ENCODE results near the gene VMP1.

DNA sequence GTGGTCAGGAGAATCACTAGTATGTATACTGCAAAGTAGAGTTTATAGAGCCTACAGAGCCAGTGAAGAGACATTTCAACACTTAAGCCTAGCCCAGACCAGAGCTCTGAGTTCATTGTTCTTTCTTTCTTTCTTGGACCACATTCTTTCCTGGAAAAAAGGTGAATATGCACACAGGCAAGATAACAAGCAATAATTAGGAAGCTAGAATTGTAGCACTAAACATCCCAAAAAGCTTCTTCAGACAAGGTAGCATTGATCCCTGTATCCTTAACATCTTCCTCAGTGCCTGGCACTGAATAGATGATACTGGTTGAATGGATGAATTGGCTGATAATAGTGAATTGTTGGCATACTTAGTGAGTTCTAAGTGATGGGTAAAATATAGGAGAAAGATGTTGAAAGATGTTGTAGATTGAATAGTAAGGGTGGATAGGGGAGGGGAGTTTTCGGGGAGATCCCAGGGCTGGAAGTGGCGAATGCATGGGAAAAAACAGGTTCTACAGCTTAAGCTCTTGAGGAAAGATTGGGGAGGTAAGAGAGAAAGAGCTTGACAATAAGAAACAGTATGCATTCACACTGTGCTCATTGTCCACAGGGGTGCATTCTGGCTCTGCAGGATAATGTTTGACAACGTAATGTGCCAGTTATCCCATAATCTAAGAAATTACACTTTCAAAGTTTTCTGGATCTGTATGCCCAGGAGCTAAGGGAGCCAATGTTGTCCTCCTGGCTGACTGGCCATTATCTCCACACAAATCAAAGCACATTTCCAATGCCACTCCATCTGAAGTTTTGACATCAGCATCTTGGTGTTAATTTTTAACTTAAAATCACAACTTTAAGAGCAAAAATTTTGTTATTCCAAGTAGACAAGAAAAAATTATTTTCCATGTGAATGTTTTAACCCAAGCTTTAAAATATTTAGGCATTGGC, 149.7 kb downstream of the VMP1 start:
- TF ChIP-seq, protein P1, sequence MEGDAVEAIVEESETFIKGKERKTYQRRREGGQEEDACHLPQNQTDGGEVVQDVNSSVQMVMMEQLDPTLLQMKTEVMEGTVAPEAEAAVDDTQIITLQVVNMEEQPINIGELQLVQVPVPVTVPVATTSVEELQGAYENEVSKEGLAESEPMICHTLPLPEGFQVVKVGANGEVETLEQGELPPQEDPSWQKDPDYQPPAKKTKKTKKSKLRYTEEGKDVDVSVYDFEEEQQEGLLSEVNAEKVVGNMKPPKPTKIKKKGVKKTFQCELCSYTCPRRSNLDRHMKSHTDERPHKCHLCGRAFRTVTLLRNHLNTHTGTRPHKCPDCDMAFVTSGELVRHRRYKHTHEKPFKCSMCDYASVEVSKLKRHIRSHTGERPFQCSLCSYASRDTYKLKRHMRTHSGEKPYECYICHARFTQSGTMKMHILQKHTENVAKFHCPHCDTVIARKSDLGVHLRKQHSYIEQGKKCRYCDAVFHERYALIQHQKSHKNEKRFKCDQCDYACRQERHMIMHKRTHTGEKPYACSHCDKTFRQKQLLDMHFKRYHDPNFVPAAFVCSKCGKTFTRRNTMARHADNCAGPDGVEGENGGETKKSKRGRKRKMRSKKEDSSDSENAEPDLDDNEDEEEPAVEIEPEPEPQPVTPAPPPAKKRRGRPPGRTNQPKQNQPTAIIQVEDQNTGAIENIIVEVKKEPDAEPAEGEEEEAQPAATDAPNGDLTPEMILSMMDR (conservative IDR thresholded peaks at IDR 0.05 in 1 of 2, IDR thresholded peaks at IDR 0.05 in 1 of 2; ENCODE audit: extremely low read depth in 1 of 2, insufficient read depth in 1 of 2, low read depth in 1 of 2, low read length in 2 of 2): no peak
- no peak for TF ChIP-seq EZH2 (IDR thresholded peaks at IDR 0.05; ENCODE audit: borderline replicate concordance, low read length)
